ENCODE data around the gene ADARB2. TPM values are rescaled to one million over a fixed set of nuclear protein-coding genes. Genes with fewer than 3 reads are reported as not detected.

The ADARB2 gene
- polyA plus RNA-seq, 1 of the 3 experiments (the other 2 are of a cell fraction) = not detected

DNA sequence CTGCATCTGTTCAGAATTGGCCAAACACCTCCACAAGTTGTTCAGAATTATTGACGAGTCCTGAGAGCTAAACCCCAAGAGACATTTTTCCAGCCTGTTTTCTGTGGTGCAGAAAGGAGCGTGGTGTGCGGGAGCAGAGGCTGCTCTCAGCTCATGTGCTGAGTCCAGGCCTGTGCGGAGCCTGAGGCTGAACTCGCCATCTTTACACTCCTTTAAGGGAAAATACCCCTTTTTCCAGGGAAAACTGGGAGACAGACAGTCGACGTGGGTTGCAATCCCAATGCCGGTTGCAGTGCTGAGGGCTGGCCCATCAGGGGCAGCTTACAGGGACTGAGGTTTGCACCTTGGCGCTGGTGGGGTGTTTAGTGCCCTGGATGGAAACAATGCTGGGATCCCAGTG lies 112.2 kb downstream of the ADARB2 start:
- no peaks in the 10 kb centered on the region for H3K79me2 ChIP-seq (ENCODE audit: insufficient read depth)
- no peak overlapping the region for H2AFZ ChIP-seq (ENCODE audit: low read depth)
- no peak for DNase-seq
- no peaks in the 10 kb centered on the region for H3K4me1 ChIP-seq (ENCODE audit: control insufficient read depth in 1 of 2, insufficient read depth in 2 of 2, low read depth in 1 of 2, low read length in 1 of 2)
- H3K36me3 ChIP-seq (replicated peaks in 1 of 2; ENCODE audit: control insufficient read depth in 1 of 2, insufficient read depth in 2 of 2, low read length in 1 of 2) = no peaks in the 10 kb centered on the region
- ChIA-PET POLR2A (interaction anchor here (0.6 kb wide), 1 partner anchor 15 kb away, joined by 3 read pairs; no protein-coding TSS in a partner anchor), CTCF (no interaction called here)
- H3K9me3 ChIP-seq = no peaks in the 10 kb centered on the region; the same call in 1 of the 2 replicates
- no peaks in the 10 kb centered on the region for H4K20me1 ChIP-seq (ENCODE audit: insufficient read depth)
- H3K27ac ChIP-seq (ENCODE audit: low read depth in 2 of 2, low read length in 1 of 2) = no peak overlapping the region
- TF ChIP-seq YY1 (IDR thresholded peaks at IDR 0.05; ENCODE audit: low read depth) (no peak), ELF1 (IDR thresholded peaks at IDR 0.05) (no peak), MXI1 (IDR thresholded peaks at IDR 0.05; ENCODE audit: low read depth, low read length) (no peak), POLR2AphosphoS5 (IDR thresholded peaks at IDR 0.05; ENCODE audit: low read depth, low read length) (no peak), FOXJ3 (CRISPR knock-in tag; IDR thresholded peaks at IDR 0.05) (no peak), ZBTB33 (IDR thresholded peaks at IDR 0.05; ENCODE audit: borderline replicate concordance, low read depth) (no peak), GATA2 (CRISPR knock-in tag; IDR thresholded peaks at IDR 0.05) (no peak), EP300 (IDR thresholded peaks at IDR 0.05; ENCODE audit: borderline replicate concordance in 1 of 2, low read depth in 1 of 2, low read length in 1 of 2) (no peak), TCF12 (IDR thresholded peaks at IDR 0.05) (no peak), TAF1 (IDR thresholded peaks at IDR 0.05; ENCODE audit: borderline replicate concordance, low read depth, low read length) (no peak), FOXM1 (IDR thresholded peaks at IDR 0.05; ENCODE audit: low read depth) (no peak)
- 54% methylated on average over 9 of the region's 9 CpGs for WGBS (ENCODE audit: low lambda C conversion rate)
- H3K27me3 ChIP-seq (ENCODE audit: insufficient read depth) = no peaks in the 10 kb centered on the region
- H3K9me2 ChIP-seq = no peaks in the 10 kb centered on the region
- no peak overlapping the region for H3K4me3 ChIP-seq (ENCODE audit: low read depth in 2 of 2, low read length in 1 of 2)
- no peak overlapping the region for H3K9ac ChIP-seq
- no peak overlapping the region for H3K4me2 ChIP-seq
- H3F3A ChIP-seq (replicated peaks; ENCODE audit: insufficient read depth) = no peaks in the 10 kb centered on the region

DNA sequence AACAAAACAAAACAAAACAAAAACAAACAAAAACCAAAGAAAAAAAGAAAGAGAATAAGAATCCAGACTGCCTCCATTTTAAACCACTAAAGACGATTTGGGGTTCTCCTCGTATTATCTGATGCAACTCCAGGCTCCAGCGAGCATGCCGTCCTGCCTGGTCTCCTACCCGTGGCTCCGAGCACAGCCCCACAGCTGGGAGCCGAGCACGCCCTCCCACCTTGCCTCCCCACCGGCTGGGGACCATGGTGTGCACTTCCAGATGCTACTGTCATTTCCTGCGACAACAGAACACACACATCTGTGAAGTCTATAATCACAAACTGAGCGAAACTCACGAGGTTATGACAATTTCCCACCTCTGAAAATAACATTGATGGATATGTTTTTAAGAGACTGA lies 113.1 kb downstream of the ADARB2 start:
- H3K9me2 ChIP-seq = no peaks in the 10 kb centered on the region
- no peak for TF ChIP-seq TEAD4 (IDR thresholded peaks at IDR 0.05; ENCODE audit: borderline replicate concordance, insufficient read depth)
- TF ChIP-seq JUND (IDR thresholded peaks at IDR 0.05) = no peak
- TF ChIP-seq MAX (IDR thresholded peaks at IDR 0.05; ENCODE audit: low read depth) = no peak
- no peak for TF ChIP-seq SMC3 (IDR thresholded peaks at IDR 0.05; ENCODE audit: low read depth, low read length)
- no peak for TF ChIP-seq RFX5 (IDR thresholded peaks at IDR 0.05; ENCODE audit: low read length)
- TF ChIP-seq ZBTB33 (IDR thresholded peaks at IDR 0.05; ENCODE audit: borderline replicate concordance, low read depth) = no peak
- no peak for TF ChIP-seq USF2 (IDR thresholded peaks at IDR 0.05; ENCODE audit: borderline replicate concordance, low read depth, low read length)
- TF ChIP-seq USF1 (IDR thresholded peaks at IDR 0.05; ENCODE audit: borderline replicate concordance, low read depth) = no peak

More for the DNA sequence above, 113.1 kb downstream of the ADARB2 start:
- H3K79me2 ChIP-seq (ENCODE audit: insufficient read depth) = no peaks in the 10 kb centered on the region
- 32% methylated on average over 12 of the region's 12 CpGs for WGBS (ENCODE audit: low lambda C conversion rate)
- H3K9me3 ChIP-seq = no peaks in the 10 kb centered on the region; the same call in none of the 2 replicates
- no peaks in the 10 kb centered on the region for H3K27me3 ChIP-seq (ENCODE audit: insufficient read depth)
- POLR2A ChIA-PET = no interaction called here
- H3K36me3 ChIP-seq (replicated peaks in 1 of 2; ENCODE audit: control insufficient read depth in 1 of 2, insufficient read depth in 2 of 2, low read length in 1 of 2) = no peaks in the 10 kb centered on the region
- H2AFZ ChIP-seq (ENCODE audit: low read depth) = no peak overlapping the region
- H4K20me1 ChIP-seq (ENCODE audit: insufficient read depth) = no peaks in the 10 kb centered on the region
- H3K4me1 ChIP-seq (ENCODE audit: control insufficient read depth in 1 of 2, insufficient read depth in 2 of 2, low read depth in 1 of 2, low read length in 1 of 2) = no peaks in the 10 kb centered on the region
- H3K4me2 ChIP-seq = no peak overlapping the region
- no peaks in the 10 kb centered on the region for H3F3A ChIP-seq (replicated peaks; ENCODE audit: insufficient read depth)
- no peak overlapping the region for H3K9ac ChIP-seq
- H3K27ac ChIP-seq (ENCODE audit: low read depth in 2 of 2, low read length in 1 of 2) = no peak overlapping the region
- no peak for DNase-seq
- no peak overlapping the region for H3K4me3 ChIP-seq (ENCODE audit: low read depth in 2 of 2, low read length in 1 of 2)
- CTCF ChIA-PET = no interaction called here
